BJ (cell line): ENCODE data around the gene RNF19B. TPM values are rescaled to one million over a fixed set of nuclear protein-coding genes. Genes with fewer than 3 reads are reported as not detected.
"Not testable (repeated sequence)": the region's sequence is repeated elsewhere in the genome, so short reads cannot be mapped to it uniquely, and the experiment has no call there.

Experiments
- CTCF ChIA-PET: fragments of 350-600 bp; formaldehyde crosslinking; extraction: SDS; loops from one replicate; lab custom pipeline; 2021; ENCODE audit warnings: antibody characterized with exemption, inconsistent platforms; lab: Yijun Ruan, JAX
- POLR2A ChIA-PET: fragments of 300-600 bp; sonication (Branson Sonifier 250); formaldehyde crosslinking; extraction: SDS; loops from one replicate; lab custom pipeline; 2021; ENCODE audit warnings: antibody characterized with exemption; lab: Charles Lee
- DNase-seq: peaks from one replicate; pipeline ENCODE4 v3.0.0-alpha.2; 2011; ENCODE audit warnings: low read depth
- H3K27me3 ChIP-seq: 2 replicates; pipeline ENCODE4 v1.6.0; 2011; ENCODE audit warnings: low read length; ENCODE audit not compliant: control insufficient read depth, insufficient read depth
- H3K36me3 ChIP-seq: 2 replicates; pipeline ENCODE4 v1.5.1; 2011; ENCODE audit warnings: low read length; ENCODE audit not compliant: control insufficient read depth, insufficient read depth
- H3K4me3 ChIP-seq: 2 replicates; pipeline ENCODE4 v1.5.1; 2011; ENCODE audit warnings: low read depth, mild to moderate bottlenecking, control low read depth, low read length
- polyA plus RNA-seq: library from polyadenylated mRNA; depleted of rRNA; stranded (reverse); fragments of >200 nt; gene quantifications from 2 replicates; pipeline ENCODE4 v1.2.3, GENCODE V29; 2011
- TF ChIP-seq, protein P1 (sequence below): IDR thresholded peaks from 2 replicates; pipeline ENCODE4 v1.5.1; 2011; ENCODE audit warnings: low read depth, mild to moderate bottlenecking, control low read depth, inconsistent platforms, low read length, moderate library complexity; ENCODE audit not compliant: insufficient read depth

RNF19B gene
- polyA plus RNA-seq, 1 experiment: 8.2 TPM

DNA sequence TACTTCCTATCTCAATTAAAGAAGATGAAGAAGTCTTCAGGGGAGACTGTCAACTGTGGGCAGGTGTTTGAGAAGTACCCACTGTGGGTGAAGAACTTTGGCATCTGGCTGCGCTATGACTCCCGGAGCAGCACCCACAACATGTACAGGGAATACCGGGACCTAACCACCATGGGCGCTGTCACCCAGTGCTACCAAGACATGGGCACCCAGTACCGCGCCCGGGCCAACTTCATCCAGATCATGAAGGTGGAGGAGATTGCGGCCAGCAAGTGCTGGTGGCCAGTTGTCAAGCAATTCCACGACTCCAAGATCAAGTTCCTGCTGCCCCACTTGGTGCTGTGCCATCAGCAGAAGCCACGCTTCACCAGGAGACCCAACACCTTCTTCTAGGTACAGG lies 15.5 kb upstream of the RNF19B start:
- Histone ChIP-seq H3K4me3 (no peak overlapping the region), H3K27me3 (no peaks in the 10 kb centered on the region), H3K36me3 (no peaks in the 10 kb centered on the region)
- ChIA-PET CTCF (no interaction called here), POLR2A (no interaction called here)
- TF ChIP-seq, protein P1, sequence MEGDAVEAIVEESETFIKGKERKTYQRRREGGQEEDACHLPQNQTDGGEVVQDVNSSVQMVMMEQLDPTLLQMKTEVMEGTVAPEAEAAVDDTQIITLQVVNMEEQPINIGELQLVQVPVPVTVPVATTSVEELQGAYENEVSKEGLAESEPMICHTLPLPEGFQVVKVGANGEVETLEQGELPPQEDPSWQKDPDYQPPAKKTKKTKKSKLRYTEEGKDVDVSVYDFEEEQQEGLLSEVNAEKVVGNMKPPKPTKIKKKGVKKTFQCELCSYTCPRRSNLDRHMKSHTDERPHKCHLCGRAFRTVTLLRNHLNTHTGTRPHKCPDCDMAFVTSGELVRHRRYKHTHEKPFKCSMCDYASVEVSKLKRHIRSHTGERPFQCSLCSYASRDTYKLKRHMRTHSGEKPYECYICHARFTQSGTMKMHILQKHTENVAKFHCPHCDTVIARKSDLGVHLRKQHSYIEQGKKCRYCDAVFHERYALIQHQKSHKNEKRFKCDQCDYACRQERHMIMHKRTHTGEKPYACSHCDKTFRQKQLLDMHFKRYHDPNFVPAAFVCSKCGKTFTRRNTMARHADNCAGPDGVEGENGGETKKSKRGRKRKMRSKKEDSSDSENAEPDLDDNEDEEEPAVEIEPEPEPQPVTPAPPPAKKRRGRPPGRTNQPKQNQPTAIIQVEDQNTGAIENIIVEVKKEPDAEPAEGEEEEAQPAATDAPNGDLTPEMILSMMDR: no peak
- DNase-seq: no peak

DNA sequence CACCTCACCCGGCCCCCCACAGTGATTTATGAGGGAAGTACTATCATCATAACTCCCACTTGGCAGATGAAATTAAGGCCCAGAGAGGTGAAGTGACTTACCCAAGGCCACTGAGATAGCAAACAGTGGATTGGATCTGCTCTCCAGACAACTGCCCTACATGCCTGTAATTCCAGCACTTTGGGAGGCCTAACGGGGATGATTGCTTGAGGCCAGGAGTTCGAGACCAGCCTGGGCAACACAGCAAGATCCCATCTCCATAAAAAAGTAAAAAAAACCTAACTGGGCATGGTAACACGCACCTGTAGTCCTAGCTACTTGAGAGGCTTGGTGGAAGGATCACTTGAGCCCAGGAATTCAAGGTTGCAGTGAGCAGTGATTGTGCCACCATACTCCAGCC lies 14.2 kb upstream of the RNF19B start:
- TF ChIP-seq, protein P1: no peak
- H3K4me3 ChIP-seq: no peak overlapping the region
- no peak for DNase-seq
- POLR2A ChIA-PET: no interaction called here
- CTCF ChIA-PET: no interaction called here
- no peaks in the 10 kb centered on the region for H3K36me3 ChIP-seq
- H3K27me3 ChIP-seq: no peaks in the 10 kb centered on the region

- CTCF ChIA-PET: interaction anchor here (1.3 to 1.5 kb wide), 2 partner anchors 29 to 40 kb away, joined by 3 to 5 read pairs; no protein-coding TSS in a partner anchor
- no peak for DNase-seq
- Histone ChIP-seq H3K27me3 (peaks cover 1% of the 10 kb centered on the region; the same call in 1 of the 2 replicates), H3K4me3 (no peak overlapping the region), H3K36me3 (no peaks in the 10 kb centered on the region)
- TF ChIP-seq, protein P1: no peak
- POLR2A ChIA-PET: no interaction called here
Observed at GRCh38 chr1:32977546-32978087, 13.0 kb upstream of the RNF19B start.

DNA sequence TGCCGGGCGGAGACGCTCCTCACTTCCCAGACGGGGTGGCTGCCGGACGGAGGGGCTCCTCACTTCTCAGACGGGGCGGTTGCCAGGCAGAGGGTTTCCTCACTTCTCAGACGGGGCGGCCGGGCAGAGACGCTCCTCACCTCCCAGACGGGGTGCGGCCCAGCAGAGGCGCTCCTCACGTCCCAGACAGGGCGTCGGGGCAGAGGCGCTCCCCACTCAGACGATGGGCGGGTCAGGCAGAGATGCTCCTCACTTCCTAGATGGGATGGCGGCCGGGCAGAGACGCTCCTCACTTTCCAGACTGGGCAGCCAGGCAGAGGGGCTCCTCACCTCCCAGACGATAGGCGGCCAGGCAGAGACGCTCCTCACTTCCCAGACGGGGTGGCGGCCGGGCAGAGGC lies 10.4 kb upstream of the RNF19B start:
- CTCF ChIA-PET, POLR2A ChIA-PET, H3K27me3 ChIP-seq, DNase-seq, H3K36me3 ChIP-seq, H3K4me3 ChIP-seq: not testable (repeated sequence)

- H3K27me3 ChIP-seq, DNase-seq, POLR2A ChIA-PET, H3K36me3 ChIP-seq, CTCF ChIA-PET: not testable (repeated sequence)
- H3K4me3 ChIP-seq: peak overlapping the region; percentile 48
Observed at GRCh38 chr1:32973458-32973857, 8.8 kb upstream of the RNF19B start.

GRCh38 chr1:32972814-32973428 lies 8.3 kb upstream of the RNF19B start:
- peak overlapping the region; percentile 48 for H3K4me3 ChIP-seq
- CTCF ChIA-PET: interaction anchor here (2.1 kb wide), 1 partner anchor 34 kb away, joined by 6 read pairs; no protein-coding TSS in a partner anchor
- POLR2A ChIA-PET: interaction anchor here (0.6 kb wide), 1 partner anchor 184 kb away, joined by 6 read pairs; no protein-coding TSS in a partner anchor
- no peak for DNase-seq
- no peaks in the 10 kb centered on the region for H3K36me3 ChIP-seq
- H3K27me3 ChIP-seq: peaks cover 9% of the 10 kb centered on the region
- TF ChIP-seq, protein P1: no peak
